ENCODE results near the gene EFNA5. TPM values are rescaled to one million over a fixed set of nuclear protein-coding genes. Genes with fewer than 3 reads are reported as not detected.

Gene EFNA5
- total and polyA plus RNA-seq, 4 donors, result 0.14 to 0.93 (median 0.54) TPM

DNA sequence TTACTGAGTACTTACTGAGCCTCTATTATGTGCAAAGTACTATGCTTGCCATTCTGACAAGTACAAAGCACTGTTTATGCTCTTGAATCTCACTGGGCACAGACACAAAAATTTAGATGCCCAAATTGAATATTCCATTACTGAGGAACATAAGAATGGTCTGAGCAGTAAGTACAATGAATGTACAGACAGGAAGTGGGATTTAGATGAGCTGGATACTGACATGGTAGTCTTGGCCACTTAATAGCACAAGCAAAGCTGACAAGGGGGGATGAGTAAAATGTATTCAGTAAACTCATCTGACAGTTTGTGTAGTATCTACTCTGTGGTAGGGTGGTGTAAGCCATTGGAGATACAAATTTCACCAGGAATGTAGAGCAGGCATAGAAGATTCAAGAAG is 132.4 kb downstream of the EFNA5 start (continued):
- TF ChIP-seq, protein P1, sequence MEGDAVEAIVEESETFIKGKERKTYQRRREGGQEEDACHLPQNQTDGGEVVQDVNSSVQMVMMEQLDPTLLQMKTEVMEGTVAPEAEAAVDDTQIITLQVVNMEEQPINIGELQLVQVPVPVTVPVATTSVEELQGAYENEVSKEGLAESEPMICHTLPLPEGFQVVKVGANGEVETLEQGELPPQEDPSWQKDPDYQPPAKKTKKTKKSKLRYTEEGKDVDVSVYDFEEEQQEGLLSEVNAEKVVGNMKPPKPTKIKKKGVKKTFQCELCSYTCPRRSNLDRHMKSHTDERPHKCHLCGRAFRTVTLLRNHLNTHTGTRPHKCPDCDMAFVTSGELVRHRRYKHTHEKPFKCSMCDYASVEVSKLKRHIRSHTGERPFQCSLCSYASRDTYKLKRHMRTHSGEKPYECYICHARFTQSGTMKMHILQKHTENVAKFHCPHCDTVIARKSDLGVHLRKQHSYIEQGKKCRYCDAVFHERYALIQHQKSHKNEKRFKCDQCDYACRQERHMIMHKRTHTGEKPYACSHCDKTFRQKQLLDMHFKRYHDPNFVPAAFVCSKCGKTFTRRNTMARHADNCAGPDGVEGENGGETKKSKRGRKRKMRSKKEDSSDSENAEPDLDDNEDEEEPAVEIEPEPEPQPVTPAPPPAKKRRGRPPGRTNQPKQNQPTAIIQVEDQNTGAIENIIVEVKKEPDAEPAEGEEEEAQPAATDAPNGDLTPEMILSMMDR (IDR thresholded peaks at IDR 0.05; ENCODE audit: low read depth, low read length, missing input control), result no peak
- TF ChIP-seq, protein P2, sequence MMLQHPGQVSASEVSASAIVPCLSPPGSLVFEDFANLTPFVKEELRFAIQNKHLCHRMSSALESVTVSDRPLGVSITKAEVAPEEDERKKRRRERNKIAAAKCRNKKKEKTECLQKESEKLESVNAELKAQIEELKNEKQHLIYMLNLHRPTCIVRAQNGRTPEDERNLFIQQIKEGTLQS (IDR thresholded peaks at IDR 0.05), result no peak
- TF ChIP-seq HNF4A (conservative IDR thresholded peaks at IDR 0.05) (no peak), GABPA (IDR thresholded peaks at IDR 0.05 in 1 of 2, conservative IDR thresholded peaks at IDR 0.05 in 1 of 2) (no peak)

DNA sequence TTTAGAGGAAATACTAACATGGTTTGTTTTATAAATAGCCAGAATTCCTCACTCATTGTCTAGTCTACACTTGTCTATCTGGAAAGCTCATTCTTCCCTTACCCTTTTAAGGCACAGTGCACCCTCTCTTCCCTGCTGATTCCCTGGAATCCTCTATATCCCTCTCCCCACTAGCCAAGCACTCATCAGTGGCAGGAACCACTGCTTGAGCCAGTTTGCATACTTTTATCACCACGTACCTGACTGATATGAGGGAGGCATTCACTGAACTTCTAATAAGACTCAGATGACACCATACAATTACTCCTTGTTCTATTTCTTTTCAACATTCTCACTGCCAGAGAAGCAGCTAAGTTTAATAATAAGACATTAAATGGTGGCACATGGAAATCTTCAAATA is 134.9 kb downstream of the EFNA5 start:
- 95% methylated on average over 1 of the region's 1 CpG for WGBS
- H3K9me3 ChIP-seq (ENCODE audit: control insufficient read depth in 4 of 4, low read length in 3 of 4), result no peaks in the 10 kb centered on the region
- no peak for DNase-seq (ENCODE audit: low spot score)

More for the DNA sequence above, 134.9 kb downstream of the EFNA5 start:
- TF ChIP-seq, protein P3, sequence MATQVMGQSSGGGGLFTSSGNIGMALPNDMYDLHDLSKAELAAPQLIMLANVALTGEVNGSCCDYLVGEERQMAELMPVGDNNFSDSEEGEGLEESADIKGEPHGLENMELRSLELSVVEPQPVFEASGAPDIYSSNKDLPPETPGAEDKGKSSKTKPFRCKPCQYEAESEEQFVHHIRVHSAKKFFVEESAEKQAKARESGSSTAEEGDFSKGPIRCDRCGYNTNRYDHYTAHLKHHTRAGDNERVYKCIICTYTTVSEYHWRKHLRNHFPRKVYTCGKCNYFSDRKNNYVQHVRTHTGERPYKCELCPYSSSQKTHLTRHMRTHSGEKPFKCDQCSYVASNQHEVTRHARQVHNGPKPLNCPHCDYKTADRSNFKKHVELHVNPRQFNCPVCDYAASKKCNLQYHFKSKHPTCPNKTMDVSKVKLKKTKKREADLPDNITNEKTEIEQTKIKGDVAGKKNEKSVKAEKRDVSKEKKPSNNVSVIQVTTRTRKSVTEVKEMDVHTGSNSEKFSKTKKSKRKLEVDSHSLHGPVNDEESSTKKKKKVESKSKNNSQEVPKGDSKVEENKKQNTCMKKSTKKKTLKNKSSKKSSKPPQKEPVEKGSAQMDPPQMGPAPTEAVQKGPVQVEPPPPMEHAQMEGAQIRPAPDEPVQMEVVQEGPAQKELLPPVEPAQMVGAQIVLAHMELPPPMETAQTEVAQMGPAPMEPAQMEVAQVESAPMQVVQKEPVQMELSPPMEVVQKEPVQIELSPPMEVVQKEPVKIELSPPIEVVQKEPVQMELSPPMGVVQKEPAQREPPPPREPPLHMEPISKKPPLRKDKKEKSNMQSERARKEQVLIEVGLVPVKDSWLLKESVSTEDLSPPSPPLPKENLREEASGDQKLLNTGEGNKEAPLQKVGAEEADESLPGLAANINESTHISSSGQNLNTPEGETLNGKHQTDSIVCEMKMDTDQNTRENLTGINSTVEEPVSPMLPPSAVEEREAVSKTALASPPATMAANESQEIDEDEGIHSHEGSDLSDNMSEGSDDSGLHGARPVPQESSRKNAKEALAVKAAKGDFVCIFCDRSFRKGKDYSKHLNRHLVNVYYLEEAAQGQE (IDR thresholded peaks at IDR 0.05), result no peak
- TF ChIP-seq, protein P4, sequence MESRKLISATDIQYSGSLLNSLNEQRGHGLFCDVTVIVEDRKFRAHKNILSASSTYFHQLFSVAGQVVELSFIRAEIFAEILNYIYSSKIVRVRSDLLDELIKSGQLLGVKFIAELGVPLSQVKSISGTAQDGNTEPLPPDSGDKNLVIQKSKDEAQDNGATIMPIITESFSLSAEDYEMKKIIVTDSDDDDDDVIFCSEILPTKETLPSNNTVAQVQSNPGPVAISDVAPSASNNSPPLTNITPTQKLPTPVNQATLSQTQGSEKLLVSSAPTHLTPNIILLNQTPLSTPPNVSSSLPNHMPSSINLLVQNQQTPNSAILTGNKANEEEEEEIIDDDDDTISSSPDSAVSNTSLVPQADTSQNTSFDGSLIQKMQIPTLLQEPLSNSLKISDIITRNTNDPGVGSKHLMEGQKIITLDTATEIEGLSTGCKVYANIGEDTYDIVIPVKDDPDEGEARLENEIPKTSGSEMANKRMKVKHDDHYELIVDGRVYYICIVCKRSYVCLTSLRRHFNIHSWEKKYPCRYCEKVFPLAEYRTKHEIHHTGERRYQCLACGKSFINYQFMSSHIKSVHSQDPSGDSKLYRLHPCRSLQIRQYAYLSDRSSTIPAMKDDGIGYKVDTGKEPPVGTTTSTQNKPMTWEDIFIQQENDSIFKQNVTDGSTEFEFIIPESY (IDR thresholded peaks at IDR 0.05), result no peak
- no peak for TF ChIP-seq HNF4G (IDR thresholded peaks at IDR 0.05)
- no peak for TF ChIP-seq EGR1 (IDR thresholded peaks at IDR 0.05; ENCODE audit: low read depth in 2 of 2)
- TF ChIP-seq NR2F2 (IDR thresholded peaks at IDR 0.05), result no peak
- TF ChIP-seq, protein P1 (IDR thresholded peaks at IDR 0.05; ENCODE audit: low read depth, low read length, missing input control), result no peak
- no peak for TF ChIP-seq FOXA1 (IDR thresholded peaks at IDR 0.05)
- TF ChIP-seq FOXA2 (IDR thresholded peaks at IDR 0.05), result no peak
- no peak for TF ChIP-seq TAF1 (conservative IDR thresholded peaks at IDR 0.05)
- TF ChIP-seq YY1 (IDR thresholded peaks at IDR 0.05), result no peak
- TF ChIP-seq RAD21 (IDR thresholded peaks at IDR 0.05), result no peak
- TF ChIP-seq GABPA (IDR thresholded peaks at IDR 0.05 in 1 of 2, conservative IDR thresholded peaks at IDR 0.05 in 1 of 2), result no peak
- TF ChIP-seq HNF4A (conservative IDR thresholded peaks at IDR 0.05), result no peak
- no peak for TF ChIP-seq SP1 (IDR thresholded peaks at IDR 0.05)
- TF ChIP-seq JUND (IDR thresholded peaks at IDR 0.05), result no peak
- no peak for TF ChIP-seq RXRA (IDR thresholded peaks at IDR 0.05)
- TF ChIP-seq, protein P5, sequence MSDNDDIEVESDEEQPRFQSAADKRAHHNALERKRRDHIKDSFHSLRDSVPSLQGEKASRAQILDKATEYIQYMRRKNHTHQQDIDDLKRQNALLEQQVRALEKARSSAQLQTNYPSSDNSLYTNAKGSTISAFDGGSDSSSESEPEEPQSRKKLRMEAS (IDR thresholded peaks at IDR 0.05), result no peak
- TF ChIP-seq, protein P2 (IDR thresholded peaks at IDR 0.05), result no peak
- H3K4me1 ChIP-seq (ENCODE audit: control insufficient read depth in 4 of 4, insufficient read depth in 4 of 4, low read length in 3 of 4), result no peaks in the 10 kb centered on the region
- no peak overlapping the region for H3K27ac ChIP-seq (ENCODE audit: low read depth in 1 of 2, low read length in 2 of 2)
- H3K9ac ChIP-seq (ENCODE audit: low read depth in 1 of 2, low read length in 2 of 2), result no peak overlapping the region
- H3K27me3 ChIP-seq (ENCODE audit: control insufficient read depth in 4 of 4, insufficient read depth in 4 of 4, low read length in 3 of 4), result no peaks in the 10 kb centered on the region
- no peaks in the 10 kb centered on the region for H3K36me3 ChIP-seq (ENCODE audit: control insufficient read depth in 4 of 4, insufficient read depth in 3 of 4, low read depth in 1 of 4, low read length in 3 of 4)
- H3K4me3 ChIP-seq (ENCODE audit: low read depth in 1 of 3, low read length in 3 of 3), result no peak overlapping the region

All from liver (tissue), 9 donors.